ENCODE measurements around the gene GALNT15. TPM values are rescaled to one million over a fixed set of nuclear protein-coding genes. Genes with fewer than 3 reads are reported as not detected.

Gene GALNT15
- total RNA-seq, 4 donors from 2014 or later, result 386 to 830 (median 768) TPM

DNA sequence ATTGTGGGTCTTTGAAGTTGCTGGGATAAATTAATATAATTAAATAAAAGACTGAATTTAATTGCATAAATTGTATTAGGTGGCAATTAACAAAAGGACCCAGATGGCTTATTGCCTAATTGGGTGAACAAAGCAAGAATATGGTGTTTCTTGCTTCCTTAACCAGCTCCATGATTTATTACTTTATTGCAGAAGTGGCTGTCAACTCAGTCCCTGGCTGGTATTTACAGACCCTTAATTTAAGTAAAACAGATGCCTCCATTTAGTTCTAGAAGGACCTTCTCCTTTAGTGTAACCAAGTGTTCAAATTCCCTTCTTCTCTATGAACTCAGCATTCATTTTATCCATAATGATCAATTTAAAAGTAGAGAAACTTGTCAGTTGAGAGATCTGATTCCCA is 55.2 kb downstream of the GALNT15 start:
- peaks cover 0 to 29% (median 0%) of the 10 kb centered on the region in 3 donors for H3K36me3 ChIP-seq
- TF ChIP-seq EP300 (IDR thresholded peaks at IDR 0.05), result no peak
- TF ChIP-seq, protein P1, sequence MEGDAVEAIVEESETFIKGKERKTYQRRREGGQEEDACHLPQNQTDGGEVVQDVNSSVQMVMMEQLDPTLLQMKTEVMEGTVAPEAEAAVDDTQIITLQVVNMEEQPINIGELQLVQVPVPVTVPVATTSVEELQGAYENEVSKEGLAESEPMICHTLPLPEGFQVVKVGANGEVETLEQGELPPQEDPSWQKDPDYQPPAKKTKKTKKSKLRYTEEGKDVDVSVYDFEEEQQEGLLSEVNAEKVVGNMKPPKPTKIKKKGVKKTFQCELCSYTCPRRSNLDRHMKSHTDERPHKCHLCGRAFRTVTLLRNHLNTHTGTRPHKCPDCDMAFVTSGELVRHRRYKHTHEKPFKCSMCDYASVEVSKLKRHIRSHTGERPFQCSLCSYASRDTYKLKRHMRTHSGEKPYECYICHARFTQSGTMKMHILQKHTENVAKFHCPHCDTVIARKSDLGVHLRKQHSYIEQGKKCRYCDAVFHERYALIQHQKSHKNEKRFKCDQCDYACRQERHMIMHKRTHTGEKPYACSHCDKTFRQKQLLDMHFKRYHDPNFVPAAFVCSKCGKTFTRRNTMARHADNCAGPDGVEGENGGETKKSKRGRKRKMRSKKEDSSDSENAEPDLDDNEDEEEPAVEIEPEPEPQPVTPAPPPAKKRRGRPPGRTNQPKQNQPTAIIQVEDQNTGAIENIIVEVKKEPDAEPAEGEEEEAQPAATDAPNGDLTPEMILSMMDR (IDR thresholded peaks at IDR 0.05), result no peak
- TF ChIP-seq POLR2A (IDR thresholded peaks at IDR 0.05), result no peak
- no peak for DNase-seq (ENCODE audit: low spot score in 2 of 2)
- no peak overlapping the region for H3K27ac ChIP-seq
- no peak overlapping the region for H3K4me3 ChIP-seq
- H3K4me1 ChIP-seq, result no peaks in the 10 kb centered on the region
- H3K27me3 ChIP-seq, result no peaks in the 10 kb centered on the region
- H3K9me3 ChIP-seq, result no peaks in the 10 kb centered on the region

DNA sequence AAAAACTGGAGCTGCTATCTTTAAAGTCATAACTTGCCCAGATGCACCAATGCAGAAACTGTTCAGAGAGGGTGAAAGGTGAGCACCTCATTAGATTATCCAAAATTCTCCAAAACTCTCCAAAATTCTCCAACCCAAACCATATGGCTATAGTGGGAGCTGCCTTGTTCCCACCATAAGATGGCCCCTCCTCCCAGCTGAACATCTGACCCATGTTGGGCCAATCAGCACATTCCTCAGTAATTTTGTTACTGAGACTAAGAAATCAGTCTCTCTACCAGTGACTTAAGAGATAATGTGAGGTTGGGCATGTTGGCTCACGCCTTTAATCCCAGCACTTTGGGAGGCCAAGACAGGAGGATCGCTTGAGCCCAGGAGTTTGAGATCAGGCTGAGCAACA is 57.5 kb downstream of the GALNT15 start:
- 100% methylated on average over 2 of the region's 2 CpGs for WGBS, 2 donors
- no peak for DNase-seq (ENCODE audit: low spot score in 2 of 2)
- no peaks in the 10 kb centered on the region for H3K27me3 ChIP-seq
- peaks cover 0 to 2% (median 0%) of the 10 kb centered on the region in 4 donors for H3K4me1 ChIP-seq
- TF ChIP-seq EP300 (IDR thresholded peaks at IDR 0.05), result no peak
- TF ChIP-seq, protein P1 (IDR thresholded peaks at IDR 0.05), result no peak
- no peak for TF ChIP-seq POLR2A (IDR thresholded peaks at IDR 0.05)
- no peak overlapping the region for H3K27ac ChIP-seq
- no peak overlapping the region for H3K4me3 ChIP-seq
- H3K36me3 ChIP-seq, result peaks cover 0 to 13% (median 0%) of the 10 kb centered on the region in 3 donors
- no peaks in the 10 kb centered on the region for H3K9me3 ChIP-seq

DNA sequence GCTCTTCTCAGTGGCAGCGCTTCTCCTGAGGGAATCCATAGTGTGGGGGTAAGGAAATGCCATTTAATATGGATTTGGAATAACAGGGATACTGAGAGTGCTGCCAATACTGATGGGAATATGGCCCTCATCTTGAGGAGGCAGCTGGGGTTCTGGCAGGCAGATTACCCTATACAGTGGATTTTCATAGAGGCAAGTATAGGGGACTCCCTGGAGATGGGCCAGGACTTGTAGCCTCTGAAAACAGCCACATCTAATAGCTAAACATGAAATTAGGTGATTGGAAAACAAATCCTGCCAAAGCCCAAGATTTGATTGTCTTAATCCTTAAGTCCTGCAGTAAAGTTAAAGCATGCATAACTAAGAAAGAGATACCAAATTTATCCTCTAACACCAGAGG is 59.3 kb downstream of the GALNT15 start:
- 100% methylated on average over 1 of the region's 1 CpG for WGBS, 2 donors
- Histone ChIP-seq H3K4me3 (no peak overlapping the region), H3K9me3 (no peaks in the 10 kb centered on the region), H3K27me3 (no peaks in the 10 kb centered on the region), H3K4me1 (peaks cover 0 to 8% (median 0%) of the 10 kb centered on the region in 4 donors), H3K36me3 (no peaks in the 10 kb centered on the region), H3K27ac (no peak overlapping the region)
- DNase-seq (ENCODE audit: low spot score in 2 of 2), result no peak
- TF ChIP-seq, protein P1 (IDR thresholded peaks at IDR 0.05), result no peak
- TF ChIP-seq EP300 (IDR thresholded peaks at IDR 0.05) (no peak), POLR2A (IDR thresholded peaks at IDR 0.05) (no peak)

DNA sequence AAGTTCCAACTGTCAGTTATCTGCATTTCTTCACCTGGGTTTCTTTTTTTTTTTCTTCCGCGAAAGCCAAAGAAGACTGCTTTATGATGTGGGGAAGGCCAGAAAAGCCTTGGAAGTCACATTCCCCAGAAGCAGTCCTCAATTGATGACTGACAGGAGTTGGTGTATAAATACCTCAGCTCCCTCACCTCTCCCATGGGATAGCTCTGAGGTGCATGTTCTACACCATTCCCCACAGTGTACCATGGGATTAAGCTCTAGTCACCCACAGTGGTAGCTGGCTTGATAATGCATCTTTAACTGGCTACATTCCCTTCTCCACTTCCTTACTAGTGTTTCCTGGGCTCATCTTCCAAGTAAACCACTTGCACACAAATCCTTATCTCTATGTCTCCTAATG is 59.8 kb downstream of the GALNT15 start:
- 96 to 100% methylated on average over 2 of the region's 2 CpGs for WGBS, 2 donors
- no peaks in the 10 kb centered on the region for H3K9me3 ChIP-seq
- no peaks in the 10 kb centered on the region for H3K36me3 ChIP-seq
- TF ChIP-seq POLR2A (IDR thresholded peaks at IDR 0.05) (no peak), EP300 (IDR thresholded peaks at IDR 0.05) (no peak)
- TF ChIP-seq, protein P1 (IDR thresholded peaks at IDR 0.05), result no peak
- no peaks in the 10 kb centered on the region for H3K27me3 ChIP-seq
- H3K27ac ChIP-seq, result no peak overlapping the region
- peaks cover 0 to 11% (median 0%) of the 10 kb centered on the region in 4 donors for H3K4me1 ChIP-seq
- DNase-seq (ENCODE audit: low spot score in 2 of 2), result no peak
- no peak overlapping the region for H3K4me3 ChIP-seq

DNA sequence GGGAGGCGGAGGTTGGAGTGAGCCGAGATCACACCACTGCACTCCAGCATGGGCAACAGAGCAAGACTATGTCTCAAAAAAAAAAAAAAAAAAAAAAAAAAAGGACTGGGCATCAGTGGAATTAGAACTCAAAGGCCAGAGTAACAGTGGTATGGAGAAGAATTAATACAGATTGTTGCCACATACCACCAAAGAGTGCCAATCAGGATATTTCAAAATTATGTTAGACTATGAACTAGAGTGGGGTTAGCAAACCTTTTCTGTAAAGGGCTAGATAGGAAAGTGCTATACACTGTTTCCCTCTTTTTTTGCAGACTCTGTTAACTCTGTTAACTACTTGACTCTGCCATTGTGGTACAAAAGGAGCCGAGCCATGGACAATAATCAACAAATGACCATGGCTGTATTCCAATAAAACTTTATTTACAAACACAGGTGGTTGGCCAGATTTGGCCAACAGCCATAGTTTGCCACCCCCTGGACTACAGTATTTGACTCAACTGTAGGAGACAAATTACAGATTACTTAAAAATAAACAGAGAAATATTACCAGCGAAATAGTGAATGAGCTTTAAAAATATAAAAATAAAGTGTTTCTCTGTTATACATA is 61.7 kb downstream of the GALNT15 start:
- no peak for TF ChIP-seq EP300 (IDR thresholded peaks at IDR 0.05)
- TF ChIP-seq POLR2A (IDR thresholded peaks at IDR 0.05), result no peak
- TF ChIP-seq, protein P1 (IDR thresholded peaks at IDR 0.05), result no peak
- peaks cover 0 to 25% (median 3%) of the 10 kb centered on the region in 4 donors for H3K4me1 ChIP-seq
- DNase-seq (ENCODE audit: low spot score in 2 of 2), result no peak
- no peaks in the 10 kb centered on the region for H3K36me3 ChIP-seq
- no peaks in the 10 kb centered on the region for H3K9me3 ChIP-seq
- no peak overlapping the region for H3K4me3 ChIP-seq
- 80 to 82% methylated on average over 4 of the region's 4 CpGs for WGBS, 2 donors
- H3K27ac ChIP-seq, result peak overlapping the region in 1 of 4 donors; percentile 22
- no peaks in the 10 kb centered on the region for H3K27me3 ChIP-seq

Data from tibial nerve (tissue), 4 donors.